DOHH2 (cell line): ENCODE data around the gene MTMR8.

Experiments
- H3F3A ChIP-seq: fragments of 200-600 bp; sonication (generic), shearing (Covaris generic); 2 replicates; pipeline ENCODE4 v1.6.0; 2016; ENCODE audit warnings: antibody characterized with exemption, mild to moderate bottlenecking; ENCODE audit not compliant: control insufficient read depth, insufficient read depth
- H3K27ac ChIP-seq: fragments of 200-600 bp; sonication (generic); 2 replicates; pipeline ENCODE4 v1.5.1; 2014; ENCODE audit warnings: low read depth, mild to moderate bottlenecking, low read length, moderate library complexity
- H3K27me3 ChIP-seq: fragments of 200-600 bp; sonication (generic); 2 replicates; pipeline ENCODE4 v1.6.1; 2014; ENCODE audit warnings: mild to moderate bottlenecking, low read length, mixed read lengths; ENCODE audit not compliant: control insufficient read depth
- H3K36me3 ChIP-seq: fragments of 200-600 bp; sonication (generic); 2 replicates; pipeline ENCODE4 v1.6.1; 2014; ENCODE audit warnings: mild to moderate bottlenecking, low read length, moderate library complexity, mixed read lengths; ENCODE audit not compliant: control insufficient read depth
- H3K4me1 ChIP-seq: fragments of 200-600 bp; sonication (generic); 2 replicates; pipeline ENCODE4 v1.6.1; 2014; ENCODE audit warnings: mild to moderate bottlenecking, low read length, mixed read lengths; ENCODE audit not compliant: control insufficient read depth
- H3K4me2 ChIP-seq: fragments of 200-600 bp; sonication (generic); 2 replicates; pipeline ENCODE4 v1.6.0; 2014; ENCODE audit warnings: mild to moderate bottlenecking, low read length, moderate library complexity
- H3K4me3 ChIP-seq: fragments of 200-600 bp; sonication (generic); 2 replicates; pipeline ENCODE4 v1.5.1; 2014; ENCODE audit warnings: mild to moderate bottlenecking, low read length, mixed read lengths
- H3K79me2 ChIP-seq: fragments of 200-600 bp; sonication (generic); 2 replicates; pipeline ENCODE4 v1.6.1; 2014; ENCODE audit warnings: mild to moderate bottlenecking, low read length, mixed read lengths; ENCODE audit not compliant: control insufficient read depth
- H3K9me2 ChIP-seq: fragments of 200-600 bp; sonication (generic); replicated peaks from 2 replicates; pipeline ENCODE4 v1.6.1; 2014; ENCODE audit warnings: mild to moderate bottlenecking, low read length, mixed read lengths; ENCODE audit not compliant: control insufficient read depth
- H3K9me3 ChIP-seq: fragments of 200-600 bp; sonication (generic); 2 replicates; pipeline ENCODE4 v1.6.1; 2014; ENCODE audit warnings: antibody characterized with exemption, low read length, mixed read lengths; ENCODE audit not compliant: control insufficient read depth, insufficient read depth
- H4K20me1 ChIP-seq: fragments of 200-600 bp; sonication (generic); 2 replicates; pipeline ENCODE4 v1.6.0; 2014; ENCODE audit warnings: low read depth, mild to moderate bottlenecking, antibody characterized with exemption, low read length, moderate library complexity; ENCODE audit not compliant: control insufficient read depth, insufficient read depth
- EZH2phosphoT487 ChIP-seq: fragments of 200-600 bp; sonication (generic); IDR thresholded peaks from 2 replicates; pipeline ENCODE4 v1.6.1; 2017; ENCODE audit warnings: borderline replicate concordance, mild to moderate bottlenecking, antibody characterized with exemption, low read length, moderate library complexity, mixed read lengths
- TF ChIP-seq, protein P1 (sequence below): fragments of 200-600 bp; sonication (generic); IDR thresholded peaks from one replicate; pipeline ENCODE4 v1.5.1; 2014; ENCODE audit warnings: antibody characterized with exemption, mild to moderate bottlenecking, low read depth, low read length; ENCODE audit not compliant: poor library complexity, severe bottlenecking

The MTMR8 gene

DNA sequence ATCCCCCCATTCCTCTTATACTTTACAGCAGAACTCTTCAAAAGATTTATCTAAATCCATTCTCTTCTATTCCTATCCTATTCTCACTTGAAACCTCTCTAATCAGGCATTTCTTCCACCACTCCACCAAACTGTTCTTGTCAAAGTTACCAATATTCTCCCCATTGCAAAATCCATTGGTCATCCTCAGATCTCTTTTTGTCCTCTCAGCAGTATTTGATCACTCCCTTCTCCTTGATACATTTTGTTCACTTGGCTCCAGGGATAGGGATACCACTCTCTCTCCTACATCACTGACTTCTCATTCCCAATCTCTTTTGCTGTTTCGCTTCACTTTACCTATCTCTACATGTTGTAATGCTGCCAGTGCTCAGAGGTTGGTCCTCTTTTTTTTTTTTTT is 2.8 kb upstream of the MTMR8 start:
- no peaks in the 10 kb centered on the region for H3K9me3 ChIP-seq
- H3K4me3 ChIP-seq, result no peak overlapping the region
- no peaks in the 10 kb centered on the region for H3K36me3 ChIP-seq
- no peaks in the 10 kb centered on the region for H3F3A ChIP-seq
- H3K79me2 ChIP-seq, result no peaks in the 10 kb centered on the region
- no peaks in the 10 kb centered on the region for H4K20me1 ChIP-seq
- no peak overlapping the region for H3K27ac ChIP-seq
- H3K4me1 ChIP-seq, result peaks cover 10% of the 10 kb centered on the region
- no peaks in the 10 kb centered on the region for H3K27me3 ChIP-seq
- no peak for TF ChIP-seq EZH2phosphoT487
- TF ChIP-seq, protein P1, sequence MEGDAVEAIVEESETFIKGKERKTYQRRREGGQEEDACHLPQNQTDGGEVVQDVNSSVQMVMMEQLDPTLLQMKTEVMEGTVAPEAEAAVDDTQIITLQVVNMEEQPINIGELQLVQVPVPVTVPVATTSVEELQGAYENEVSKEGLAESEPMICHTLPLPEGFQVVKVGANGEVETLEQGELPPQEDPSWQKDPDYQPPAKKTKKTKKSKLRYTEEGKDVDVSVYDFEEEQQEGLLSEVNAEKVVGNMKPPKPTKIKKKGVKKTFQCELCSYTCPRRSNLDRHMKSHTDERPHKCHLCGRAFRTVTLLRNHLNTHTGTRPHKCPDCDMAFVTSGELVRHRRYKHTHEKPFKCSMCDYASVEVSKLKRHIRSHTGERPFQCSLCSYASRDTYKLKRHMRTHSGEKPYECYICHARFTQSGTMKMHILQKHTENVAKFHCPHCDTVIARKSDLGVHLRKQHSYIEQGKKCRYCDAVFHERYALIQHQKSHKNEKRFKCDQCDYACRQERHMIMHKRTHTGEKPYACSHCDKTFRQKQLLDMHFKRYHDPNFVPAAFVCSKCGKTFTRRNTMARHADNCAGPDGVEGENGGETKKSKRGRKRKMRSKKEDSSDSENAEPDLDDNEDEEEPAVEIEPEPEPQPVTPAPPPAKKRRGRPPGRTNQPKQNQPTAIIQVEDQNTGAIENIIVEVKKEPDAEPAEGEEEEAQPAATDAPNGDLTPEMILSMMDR, result no peak
- H3K9me2 ChIP-seq, result no peaks in the 10 kb centered on the region
- no peak overlapping the region for H3K4me2 ChIP-seq

GRCh38 chrX:64395568-64395929 is 297 bp upstream of the MTMR8 start:
- Histone ChIP-seq H3F3A (no peaks in the 10 kb centered on the region), H4K20me1 (no peaks in the 10 kb centered on the region), H3K27ac (no peak overlapping the region), H3K27me3 (no peaks in the 10 kb centered on the region), H3K36me3 (no peaks in the 10 kb centered on the region), H3K4me3 (peak overlapping the region; percentile 71), H3K79me2 (no peaks in the 10 kb centered on the region), H3K4me1 (peaks cover 10% of the 10 kb centered on the region), H3K4me2 (peak overlapping the region; percentile 60), H3K9me3 (no peaks in the 10 kb centered on the region), H3K9me2 (no peaks in the 10 kb centered on the region)
- TF ChIP-seq, protein P1, result no peak
- no peak for TF ChIP-seq EZH2phosphoT487

DNA sequence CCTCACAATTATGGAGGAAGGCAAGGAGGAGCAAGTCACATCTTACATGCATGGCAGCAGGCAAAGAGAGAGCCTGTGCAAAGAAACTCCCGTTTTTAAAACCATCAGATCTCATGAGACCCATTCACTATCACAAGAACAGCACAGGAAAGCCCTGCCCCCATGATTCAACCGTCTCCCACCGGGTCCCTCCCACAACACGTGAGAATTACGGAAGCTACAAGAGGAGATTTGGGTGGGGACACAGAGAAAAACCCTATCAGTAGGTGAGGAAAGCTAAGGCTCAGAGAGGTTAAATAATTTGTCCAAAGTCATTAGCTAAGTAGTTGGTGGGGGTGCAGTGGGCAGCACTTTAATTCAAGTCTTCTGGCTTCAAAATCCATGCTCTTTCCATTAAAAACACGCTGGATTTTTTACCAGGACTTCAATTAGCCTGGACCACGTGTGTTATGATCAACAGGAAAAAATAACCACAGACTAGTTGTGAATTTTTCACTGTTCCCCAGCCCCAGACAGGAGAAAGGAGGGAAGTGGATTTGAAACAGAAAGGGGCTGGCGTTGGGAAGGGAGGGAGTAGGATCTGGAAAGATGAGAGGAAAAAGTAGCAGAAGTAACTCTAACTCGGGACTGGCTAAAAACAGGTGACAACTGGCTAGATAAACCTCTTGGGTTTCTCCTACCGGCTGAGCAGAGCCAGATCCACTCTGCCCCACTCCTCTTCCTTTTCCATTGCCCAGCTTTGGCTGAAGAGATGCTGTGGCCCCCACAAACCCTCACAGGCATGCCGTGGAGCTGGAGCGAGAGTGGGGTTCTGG is 986 bp downstream of the MTMR8 start:
- no peak overlapping the region for H3K27ac ChIP-seq

More for the DNA sequence above, 986 bp downstream of the MTMR8 start:
- no peaks in the 10 kb centered on the region for H3K27me3 ChIP-seq
- TF ChIP-seq EZH2phosphoT487, result no peak
- TF ChIP-seq, protein P1, result no peak
- H3K79me2 ChIP-seq, result no peaks in the 10 kb centered on the region
- peak overlapping the region; percentile 60 for H3K4me2 ChIP-seq
- H4K20me1 ChIP-seq, result no peaks in the 10 kb centered on the region
- peaks cover 10% of the 10 kb centered on the region for H3K4me1 ChIP-seq
- H3K4me3 ChIP-seq, result peak overlapping the region; percentile 71
- H3K36me3 ChIP-seq, result no peaks in the 10 kb centered on the region
- H3F3A ChIP-seq, result no peaks in the 10 kb centered on the region
- no peaks in the 10 kb centered on the region for H3K9me3 ChIP-seq
- H3K9me2 ChIP-seq, result no peaks in the 10 kb centered on the region
